ENCODE measurements around the gene MEF2D.

MEF2D gene

DNA sequence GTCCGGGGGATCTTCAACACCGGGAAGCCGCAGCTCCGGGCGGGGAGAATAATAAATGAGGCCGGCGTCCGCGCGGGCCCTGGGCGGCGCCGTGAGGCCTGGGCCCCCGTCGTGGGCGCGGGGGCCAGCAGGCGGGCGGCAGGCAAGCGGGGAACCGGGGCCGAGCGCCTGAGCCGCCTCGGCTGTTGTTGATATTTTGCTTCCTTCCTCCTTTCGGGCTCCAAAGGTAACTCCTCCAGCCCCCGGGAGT lies at the start of gene MEF2D:
TSS of gene MEF2D (minus strand) at position 233 of the 250 bp plus-strand sequence. CDS start 17,483 bp downstream, outside the sequence.
- DNase-seq, result no peak

DNA sequence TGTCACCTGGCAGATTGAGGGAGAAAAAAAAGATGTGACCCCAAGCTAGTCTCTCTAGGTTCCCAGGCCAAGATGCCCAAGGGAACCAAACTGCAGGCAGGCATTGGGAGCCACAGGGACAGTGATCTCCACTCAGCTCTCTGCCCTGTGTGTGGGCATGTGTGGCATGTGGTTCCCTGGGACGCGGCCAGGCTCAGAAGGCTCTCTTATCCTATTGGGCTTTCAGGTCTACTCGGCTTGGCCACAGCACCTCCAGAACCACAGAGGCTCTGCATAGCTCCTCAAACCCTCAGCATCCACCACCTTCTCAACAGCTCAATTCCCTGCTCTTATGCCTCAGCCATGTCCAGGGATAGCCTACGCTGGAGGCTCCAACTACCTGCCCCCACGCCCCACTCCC lies 49.8 kb upstream of the MEF2D start:
- no peak for DNase-seq

DNA sequence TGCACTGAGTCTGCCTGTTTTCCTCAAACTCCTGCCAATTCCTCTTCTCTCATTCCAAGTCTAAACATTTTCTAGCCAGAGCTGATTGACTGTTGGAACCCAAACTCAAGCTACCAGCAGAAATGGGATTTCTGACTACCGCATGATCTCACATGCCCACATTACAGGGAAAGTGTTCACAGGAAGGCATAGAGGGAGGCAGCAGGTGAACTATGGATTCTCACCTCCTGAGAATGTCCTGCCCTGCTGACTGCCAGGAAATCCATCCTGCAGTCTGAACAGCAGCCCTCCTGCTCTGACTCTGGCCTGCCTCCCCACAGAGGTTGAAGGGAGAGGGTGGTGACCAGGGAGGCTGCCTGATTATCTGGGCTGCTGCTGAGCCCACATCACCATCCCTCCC lies 49.3 kb upstream of the MEF2D start:
- DNase-seq, result no peak

DNA sequence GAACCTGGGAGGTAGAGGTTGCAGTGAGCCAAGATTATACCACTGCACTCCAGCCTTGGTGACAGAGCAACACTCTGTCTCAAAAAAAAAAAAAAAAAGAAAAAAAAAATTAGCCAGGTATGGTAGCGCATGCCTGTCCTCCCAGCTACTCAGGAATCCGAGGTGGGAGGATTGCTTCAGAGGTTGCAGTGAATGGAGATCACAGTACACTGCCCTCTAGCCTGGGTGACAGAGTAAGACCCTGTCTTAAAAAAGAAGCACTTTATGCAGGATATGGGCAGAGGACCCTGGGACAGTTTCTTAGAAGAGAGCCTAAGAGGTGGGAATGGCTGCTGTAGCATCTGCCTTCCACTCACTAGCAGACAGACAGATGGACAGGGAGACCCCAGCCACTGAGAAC lies 48.8 kb upstream of the MEF2D start:
- no peak for DNase-seq

DNA sequence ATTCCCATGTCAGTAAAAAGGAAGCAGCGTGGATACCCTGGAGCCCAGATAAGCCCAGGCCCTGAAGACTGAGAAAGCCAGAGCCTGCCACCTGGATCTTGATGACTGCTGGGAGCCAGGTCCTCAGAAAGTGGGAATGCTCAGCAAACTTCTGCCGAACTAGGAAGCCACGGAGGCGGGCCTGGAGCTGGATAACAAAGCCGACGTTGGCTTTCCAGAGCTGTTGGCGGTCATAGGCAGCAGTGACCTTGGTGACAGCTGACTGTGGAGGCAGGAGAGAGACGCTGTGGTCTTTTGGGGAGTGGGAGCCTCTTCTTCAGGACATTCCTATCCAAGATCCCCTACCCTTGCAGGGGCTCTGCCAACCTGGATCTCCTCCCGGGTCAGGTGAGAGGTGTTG lies 47.4 kb upstream of the MEF2D start:
- DNase-seq, result no peak

DNA sequence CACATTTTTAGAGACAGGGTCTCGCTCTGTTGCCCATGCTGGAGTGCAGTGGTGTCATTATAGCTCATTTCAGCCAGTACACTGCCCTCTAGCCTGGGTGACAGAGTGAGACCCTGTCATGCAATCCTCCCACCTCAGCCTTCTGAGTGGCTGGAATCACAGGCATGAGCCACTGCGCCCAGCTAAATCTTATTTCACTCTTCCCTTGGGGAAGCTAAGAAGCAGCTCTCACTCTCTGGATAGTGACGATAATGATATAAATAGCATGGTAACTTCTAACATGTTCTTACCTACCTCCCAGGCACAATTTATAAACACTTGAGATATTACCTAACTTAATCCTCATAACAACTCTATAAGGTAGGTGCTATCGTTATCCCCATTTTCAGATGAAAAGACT lies 46.9 kb upstream of the MEF2D start:
- DNase-seq, result no peak

DNA sequence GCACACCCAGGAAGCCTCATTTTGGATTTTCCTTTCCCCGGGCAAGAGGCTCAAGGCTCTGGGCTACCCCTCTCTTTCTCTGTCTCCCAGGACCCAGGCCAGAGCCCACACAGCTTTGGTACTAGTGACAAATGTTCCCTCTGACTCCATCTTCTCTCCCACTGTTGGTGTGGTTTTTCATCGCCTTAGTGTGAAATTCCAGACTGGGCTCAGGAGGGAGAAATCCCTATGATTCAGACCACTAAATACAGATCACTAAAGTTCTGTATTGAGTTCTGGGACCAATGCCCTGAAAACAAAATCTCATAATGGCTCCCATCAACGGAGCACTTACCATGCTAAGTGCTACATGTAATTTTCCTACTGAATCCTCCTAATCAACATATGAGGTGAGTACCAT lies 45.7 kb upstream of the MEF2D start:
- DNase-seq, result no peak

DNA sequence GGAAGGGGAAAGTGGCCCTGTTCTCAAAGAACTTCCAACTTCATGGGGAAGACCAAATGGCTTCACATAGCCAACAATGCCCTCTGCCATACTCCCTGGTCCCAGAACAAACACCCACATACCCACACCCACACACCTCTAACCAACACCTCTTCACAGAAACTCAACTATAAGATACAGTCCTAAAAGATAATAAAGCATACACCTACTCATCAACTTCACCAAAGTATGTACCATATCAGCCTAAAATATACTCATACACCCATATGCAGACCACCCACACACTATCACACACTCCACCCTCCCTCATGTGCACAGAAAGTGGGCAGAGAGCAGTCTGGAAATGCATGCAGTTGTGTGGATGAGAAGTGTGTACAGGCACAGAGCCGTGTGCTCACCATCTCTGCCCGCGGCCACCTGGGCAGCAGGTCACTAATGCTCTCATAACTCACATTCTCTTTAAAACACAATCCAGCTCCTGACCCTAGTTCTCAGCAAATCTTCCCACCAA lies 44.1 kb upstream of the MEF2D start:
- no peak for DNase-seq

DNA sequence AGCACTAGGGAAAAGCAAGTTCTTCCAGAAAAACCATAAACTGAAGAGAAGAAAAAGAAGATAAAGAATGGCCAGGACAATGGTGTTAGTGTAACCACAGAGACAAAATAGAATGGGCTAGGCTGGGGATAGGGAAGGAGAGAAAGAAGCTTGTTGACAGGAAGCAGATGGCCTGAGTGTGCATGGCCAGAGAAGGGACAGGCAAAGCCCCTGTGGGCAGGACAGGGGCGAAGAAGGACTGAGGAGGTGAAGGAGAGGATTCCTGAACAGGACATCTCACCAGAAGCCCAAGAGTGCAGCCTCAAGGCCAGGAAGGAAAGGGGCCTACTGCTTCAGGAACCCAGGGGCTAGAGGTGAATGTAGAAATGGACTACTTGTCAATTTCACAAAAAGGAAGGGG lies 42.5 kb upstream of the MEF2D start:
- no peak for DNase-seq

DNA sequence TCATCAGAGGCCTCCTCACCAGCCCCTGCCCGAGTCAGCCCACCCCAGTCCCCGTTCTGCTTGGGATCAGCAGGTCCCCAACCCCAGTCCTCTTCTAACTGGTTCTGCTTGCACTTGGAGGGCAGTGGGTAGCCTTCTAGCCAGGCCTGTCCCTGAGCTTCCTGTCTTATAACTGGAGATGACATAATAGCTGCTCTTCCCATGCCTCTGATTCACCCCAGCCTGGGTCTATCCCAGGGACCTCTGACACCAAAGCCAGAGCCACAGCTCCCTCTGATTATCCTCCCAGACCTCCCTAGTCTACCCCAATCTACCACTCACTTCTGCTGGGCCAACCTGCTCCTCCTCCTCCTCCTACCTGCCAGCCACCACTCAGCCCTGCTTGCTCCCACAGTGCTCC lies 40.4 kb upstream of the MEF2D start:
- no peak for DNase-seq

DNA sequence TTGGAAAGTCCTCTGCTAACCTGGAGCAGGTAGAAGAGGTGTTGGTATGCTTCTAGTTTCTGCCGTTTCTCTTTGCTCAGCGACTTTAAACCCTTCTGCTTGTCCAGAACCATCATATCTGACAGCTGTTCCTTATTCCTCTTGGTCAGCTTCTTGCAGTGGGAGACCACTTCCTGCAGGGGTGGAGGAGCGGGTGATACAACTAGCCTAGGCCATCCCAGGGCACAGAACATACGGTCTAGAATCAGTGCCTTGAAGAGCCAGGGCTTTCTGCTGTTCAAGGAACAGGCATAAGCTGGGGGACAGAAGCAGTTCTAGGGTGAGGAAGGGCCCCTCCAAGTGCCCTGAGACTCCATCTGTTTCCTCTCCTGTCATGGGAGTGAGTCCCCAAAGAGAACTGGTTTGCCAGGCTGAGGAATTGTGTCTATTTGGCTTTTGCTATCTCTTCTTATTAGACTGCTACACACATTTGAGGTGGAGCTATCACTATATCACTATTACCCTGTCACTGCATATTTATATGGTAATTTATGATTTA lies 39.3 kb upstream of the MEF2D start:
- no peak for DNase-seq

DNA sequence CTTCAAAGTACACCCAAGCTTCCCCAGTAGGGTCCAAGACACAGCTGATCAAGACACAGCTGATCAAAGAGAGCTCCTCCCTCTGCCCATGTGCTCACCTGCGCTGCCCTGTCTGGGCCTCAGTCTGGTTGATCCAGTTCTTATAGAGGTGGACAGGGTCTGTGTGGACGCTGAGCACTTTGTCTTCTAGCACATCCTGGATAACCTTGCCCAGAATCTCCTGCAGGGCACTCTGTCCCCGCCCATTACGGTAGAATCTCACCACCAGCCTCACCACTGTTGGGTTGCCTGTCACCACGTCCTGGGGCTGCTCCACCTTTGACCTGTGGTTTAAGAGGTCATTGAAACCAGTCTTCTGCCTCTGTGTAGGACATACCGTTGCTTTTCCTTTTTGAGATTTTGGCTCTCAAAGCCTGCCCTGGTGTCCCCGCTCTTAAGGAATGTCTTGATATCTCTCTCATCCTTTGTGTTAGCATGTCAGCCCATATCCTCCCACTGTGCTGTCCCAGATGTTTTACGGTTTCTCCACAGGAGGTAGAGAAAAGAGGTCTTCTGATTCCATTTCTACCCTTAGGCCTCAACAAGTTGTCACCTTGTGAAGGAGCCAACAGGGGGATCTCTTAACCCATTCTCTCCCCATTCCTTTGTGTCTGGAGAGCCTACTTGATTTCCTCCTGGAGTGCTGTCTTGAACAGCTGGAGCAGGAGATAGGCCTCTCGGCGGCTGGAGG lies 38.3 kb upstream of the MEF2D start:
- DNase-seq, result no peak

DNA sequence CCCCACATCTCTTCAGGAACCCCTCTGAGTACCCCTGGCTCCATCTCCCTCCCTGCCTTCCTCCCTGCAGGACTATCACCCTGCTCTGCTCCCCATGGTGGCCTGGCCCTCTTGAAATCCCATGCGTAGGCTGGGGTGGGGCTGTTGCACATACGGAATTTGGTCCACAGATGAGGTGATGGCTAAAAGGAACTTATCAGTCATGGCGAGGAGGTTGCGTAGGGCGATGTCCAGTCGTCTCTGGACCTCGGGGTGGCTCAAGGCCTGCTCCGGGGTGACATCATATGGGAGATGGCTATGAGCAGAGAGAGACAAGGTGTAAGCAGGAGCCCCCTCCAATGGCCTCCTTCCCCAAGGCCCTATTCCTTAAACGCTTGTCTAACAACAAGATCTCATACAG lies 36.5 kb upstream of the MEF2D start:
- no peak for DNase-seq

DNA sequence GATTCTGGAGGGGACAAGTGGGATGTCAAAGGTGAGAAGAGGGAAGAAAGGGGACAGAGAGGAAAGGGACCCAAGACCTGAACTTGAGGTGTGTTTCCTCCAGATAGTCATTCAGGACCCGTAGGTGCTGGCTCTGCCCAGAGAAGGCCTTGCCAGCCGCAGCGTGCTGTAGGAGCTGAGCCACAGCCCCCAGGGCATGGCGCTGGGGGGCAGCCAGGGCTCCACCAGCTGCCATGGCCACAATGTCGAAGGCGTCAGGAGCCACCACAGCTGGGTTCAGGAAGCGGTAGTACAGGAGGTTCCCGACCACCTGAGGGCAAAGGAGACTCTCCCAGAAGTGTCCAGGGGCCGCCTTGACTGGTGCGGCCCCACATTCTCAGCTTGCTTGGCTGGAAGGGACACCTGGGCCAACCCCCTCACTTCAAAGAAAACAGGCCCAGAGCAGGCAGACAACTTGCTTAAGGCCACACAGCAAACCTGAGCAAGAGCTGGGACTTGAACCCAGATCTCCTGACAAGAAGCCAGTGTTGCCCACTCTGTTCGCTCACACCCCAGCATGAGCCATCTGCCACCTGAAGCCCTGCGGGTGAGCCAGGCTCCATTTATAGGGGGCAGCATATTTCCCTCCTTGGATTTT lies 34.0 kb upstream of the MEF2D start:
- DNase-seq, result no peak

DNA sequence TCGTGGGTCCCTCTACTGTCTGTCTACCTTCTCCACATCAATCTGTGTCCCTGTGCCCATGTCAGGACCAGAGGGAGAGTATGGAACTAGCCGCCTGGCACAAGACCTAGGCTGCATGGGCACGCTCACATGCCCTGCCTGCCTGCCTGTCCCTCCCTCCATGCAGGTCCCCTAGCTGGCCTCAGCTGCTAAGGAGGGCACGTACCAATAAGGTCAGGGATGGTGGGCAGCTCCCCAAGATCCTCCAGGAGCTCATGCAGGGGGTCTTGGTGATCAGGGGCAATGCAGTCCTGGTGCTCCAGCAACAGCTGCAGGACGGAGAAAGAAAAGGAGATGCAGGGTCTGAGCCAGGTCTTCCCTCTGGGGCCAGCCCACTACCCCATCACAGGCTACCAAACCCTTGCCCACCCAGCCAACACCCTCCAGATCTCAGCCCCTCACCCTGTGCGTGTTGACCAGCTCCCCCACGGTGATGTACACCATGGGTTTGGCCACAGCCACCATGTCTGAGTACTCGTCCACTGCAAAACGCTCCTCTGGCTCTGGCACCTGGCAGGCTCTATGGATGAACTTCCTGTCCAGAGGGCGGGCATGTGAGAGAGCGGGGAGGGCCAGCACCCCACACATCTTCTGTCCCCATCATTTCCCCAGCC lies 33.1 kb upstream of the MEF2D start:
- DNase-seq, result no peak

DNA sequence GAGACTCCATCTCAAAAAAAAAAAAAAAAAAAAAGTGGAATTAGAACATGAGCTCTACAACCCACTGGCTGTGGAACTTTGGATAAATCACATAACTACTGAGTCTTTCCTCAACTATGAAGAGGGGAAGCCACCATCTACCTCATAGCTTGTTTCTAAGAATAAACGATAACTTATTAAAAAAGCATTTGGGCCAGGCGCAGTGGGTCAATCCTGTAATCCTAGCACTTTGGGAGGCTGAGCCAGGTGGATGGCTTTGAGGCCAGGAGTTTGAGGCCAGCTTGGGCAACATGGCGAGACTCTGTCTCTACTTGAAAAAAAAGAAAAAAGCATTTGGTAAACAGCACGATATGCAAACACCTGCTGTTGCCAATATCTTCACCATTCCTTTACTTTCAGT lies 31.8 kb upstream of the MEF2D start:
- DNase-seq, result no peak

DNA sequence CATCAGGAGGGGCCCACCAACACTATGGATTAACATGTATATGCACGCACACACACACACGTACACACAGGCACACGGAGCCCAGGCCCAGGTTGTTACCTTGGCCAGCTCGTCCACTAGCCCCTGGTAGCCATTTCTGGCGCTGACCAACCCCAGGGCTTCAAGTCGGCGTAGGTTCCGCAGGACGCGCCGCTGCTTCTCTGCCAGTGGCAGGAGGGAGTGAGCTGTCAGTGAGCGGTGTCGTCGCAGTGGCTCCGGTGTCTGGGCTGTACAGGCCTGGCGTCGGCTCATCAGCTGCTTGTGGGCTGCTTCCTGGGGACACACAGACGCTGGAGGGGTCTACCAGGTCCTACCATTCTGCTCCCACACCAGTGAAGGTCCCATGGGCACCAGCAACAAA lies 29.4 kb upstream of the MEF2D start:
- no peak for DNase-seq

DNA sequence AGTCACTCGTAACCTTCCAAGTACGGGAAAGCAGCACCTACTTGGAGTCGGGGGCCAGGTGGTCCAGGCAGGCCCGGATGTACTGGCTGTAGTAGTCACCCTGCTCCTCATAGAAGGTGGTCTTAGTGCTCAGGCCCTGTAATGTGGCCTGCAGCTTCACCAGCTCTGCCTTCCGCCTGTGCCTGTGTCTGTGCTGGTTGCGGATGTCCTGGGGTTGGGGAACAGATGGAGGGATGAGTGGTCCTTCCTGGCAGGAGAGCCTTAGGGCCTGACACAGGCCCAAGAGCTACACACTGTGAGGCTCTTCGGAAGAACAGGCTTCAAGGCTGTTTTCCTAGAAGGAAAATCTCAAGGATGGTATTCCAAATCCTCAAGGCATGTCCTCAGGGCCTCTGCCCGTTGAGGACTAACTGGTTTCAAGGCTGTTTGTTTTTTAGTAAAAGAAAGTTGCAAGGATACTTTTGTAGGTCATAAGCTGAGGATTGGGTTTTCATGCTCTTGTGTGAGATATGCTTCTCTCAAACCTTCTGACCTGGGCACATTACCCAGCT lies 28.4 kb upstream of the MEF2D start:
- DNase-seq, result no peak

DNA sequence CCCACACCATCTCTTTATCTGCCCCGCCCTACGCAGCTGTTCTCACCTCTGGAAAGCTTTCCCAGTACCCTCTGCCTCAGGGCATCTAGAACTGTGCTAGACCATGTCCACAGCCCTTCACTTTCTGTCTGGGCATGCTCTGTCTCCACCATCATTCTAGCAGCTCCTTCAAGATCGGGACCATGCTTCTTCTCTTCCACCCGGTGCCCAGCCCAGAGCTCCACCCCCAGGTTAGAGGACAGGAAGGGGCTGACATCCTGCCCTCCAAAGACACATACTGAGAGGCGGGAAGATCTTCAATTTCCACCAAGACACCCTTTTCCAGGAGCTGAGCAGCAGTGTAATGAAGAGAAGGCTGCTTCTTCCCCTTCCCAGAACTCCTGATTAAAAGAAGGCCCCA lies 27.7 kb upstream of the MEF2D start:
- no peak for DNase-seq

DNA sequence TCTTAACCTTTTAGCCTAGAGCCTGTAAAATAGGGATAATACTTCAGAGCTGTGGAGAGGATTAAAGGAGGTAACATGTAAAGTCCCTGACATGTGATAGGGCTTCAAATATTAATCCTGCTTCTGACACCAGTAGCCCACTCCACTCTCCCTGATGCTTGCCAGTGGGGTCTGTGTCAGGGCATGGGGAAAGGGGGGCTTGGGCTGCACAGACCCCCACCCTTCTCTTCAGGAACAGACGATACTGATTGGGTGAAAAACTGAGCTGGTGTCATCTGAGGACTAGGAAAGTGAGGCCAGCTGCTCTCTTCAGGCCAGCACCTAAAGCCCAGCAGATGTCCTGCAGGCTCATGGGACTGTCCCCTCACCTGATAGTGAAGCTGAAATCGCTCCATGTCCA lies 27.0 kb upstream of the MEF2D start:
- DNase-seq, result no peak

DNA sequence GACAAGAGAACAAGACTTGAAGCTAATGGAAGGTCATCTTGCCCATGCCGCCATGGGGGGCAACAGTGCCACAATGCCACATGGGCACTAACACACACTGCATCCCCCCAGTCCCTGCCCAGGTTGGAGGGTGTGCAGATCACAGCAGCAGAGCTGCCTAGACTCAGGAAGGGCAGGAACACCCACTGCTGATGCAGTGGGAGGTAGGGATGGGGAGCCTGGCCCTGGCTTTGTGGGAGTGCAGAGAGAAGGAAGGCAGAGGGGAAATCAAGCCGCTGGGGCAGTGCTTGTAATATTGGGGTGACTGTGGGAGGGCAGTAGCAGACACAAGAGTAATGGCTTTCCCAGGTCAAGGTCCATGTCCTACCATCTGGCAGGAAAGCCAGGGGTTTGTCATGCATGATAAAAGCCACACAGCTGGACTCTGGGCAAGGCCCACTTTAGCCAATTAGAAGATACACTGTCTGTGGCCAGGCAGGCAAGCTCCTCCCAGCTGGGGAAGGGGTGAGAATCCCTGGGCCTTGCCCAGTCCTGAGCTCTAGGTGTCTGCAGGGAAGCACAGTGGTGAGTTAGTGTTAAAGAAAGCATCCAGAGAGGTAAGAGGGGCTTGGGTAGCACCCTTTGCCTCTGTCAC lies 25.4 kb upstream of the MEF2D start:
- no peak for DNase-seq

DNA sequence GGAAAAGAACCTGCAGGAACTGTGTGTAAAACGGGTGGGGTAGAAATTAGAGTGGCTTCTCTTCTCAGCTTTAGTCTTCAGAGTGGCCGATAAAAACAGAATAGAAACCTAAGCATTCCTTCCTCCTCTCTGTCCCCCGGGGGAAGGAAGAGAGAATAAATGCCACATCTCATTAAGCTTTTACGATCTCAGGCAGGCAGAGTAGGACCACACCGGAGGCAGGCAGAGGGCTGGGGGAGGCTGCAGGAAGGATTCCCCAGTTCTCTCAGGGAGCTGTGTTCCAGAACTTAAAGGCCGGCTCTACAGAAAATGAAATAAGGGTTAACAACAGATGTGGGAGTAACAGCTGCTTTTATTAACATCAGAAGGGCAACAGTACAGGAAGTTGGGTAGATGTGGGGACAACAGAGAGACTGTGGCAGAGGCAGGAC lies 24.5 kb upstream of the MEF2D start:
- no peak for DNase-seq

DNA sequence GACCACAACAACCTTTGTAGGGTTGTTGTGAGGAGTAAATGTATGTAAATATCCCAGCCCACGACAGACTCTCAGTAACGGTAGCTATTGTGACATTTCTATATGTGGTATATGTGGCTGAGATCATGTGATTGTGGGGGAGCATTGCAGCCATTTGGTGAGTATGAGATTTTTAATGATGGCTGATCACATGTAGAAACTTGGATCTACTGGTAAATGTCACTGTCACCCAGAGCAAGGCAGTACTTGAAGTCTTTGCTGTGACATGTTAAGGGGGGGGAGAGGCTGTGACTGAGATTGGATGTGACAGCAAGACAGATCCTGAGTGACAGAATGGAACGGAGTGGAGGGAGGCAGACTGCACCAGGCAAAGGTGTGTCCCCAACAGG lies 23.9 kb upstream of the MEF2D start:
- no peak for DNase-seq

All from NCI-H345 (cell line).